Measurements from ENCODE around the gene KRT9.

Gene KRT9

GRCh38 chr17:41530062-41531048 is 41.5 kb downstream of the KRT9 start:
- TF ChIP-seq, protein P1, sequence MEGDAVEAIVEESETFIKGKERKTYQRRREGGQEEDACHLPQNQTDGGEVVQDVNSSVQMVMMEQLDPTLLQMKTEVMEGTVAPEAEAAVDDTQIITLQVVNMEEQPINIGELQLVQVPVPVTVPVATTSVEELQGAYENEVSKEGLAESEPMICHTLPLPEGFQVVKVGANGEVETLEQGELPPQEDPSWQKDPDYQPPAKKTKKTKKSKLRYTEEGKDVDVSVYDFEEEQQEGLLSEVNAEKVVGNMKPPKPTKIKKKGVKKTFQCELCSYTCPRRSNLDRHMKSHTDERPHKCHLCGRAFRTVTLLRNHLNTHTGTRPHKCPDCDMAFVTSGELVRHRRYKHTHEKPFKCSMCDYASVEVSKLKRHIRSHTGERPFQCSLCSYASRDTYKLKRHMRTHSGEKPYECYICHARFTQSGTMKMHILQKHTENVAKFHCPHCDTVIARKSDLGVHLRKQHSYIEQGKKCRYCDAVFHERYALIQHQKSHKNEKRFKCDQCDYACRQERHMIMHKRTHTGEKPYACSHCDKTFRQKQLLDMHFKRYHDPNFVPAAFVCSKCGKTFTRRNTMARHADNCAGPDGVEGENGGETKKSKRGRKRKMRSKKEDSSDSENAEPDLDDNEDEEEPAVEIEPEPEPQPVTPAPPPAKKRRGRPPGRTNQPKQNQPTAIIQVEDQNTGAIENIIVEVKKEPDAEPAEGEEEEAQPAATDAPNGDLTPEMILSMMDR (conservative IDR thresholded peaks at IDR 0.05; ENCODE audit: low read depth, low read length), result no peak
- no peak overlapping the region for H3K4me3 ChIP-seq (ENCODE audit: low read depth, low read length)
- peak; percentile 89 for DNase-seq (ENCODE audit: low read depth)

GRCh38 chr17:41529491-41529915 is 42.4 kb downstream of the KRT9 start:
- H3K4me3 ChIP-seq (ENCODE audit: low read depth, low read length), result no peak overlapping the region
- DNase-seq (ENCODE audit: low read depth), result no peak
- TF ChIP-seq, protein P1 (conservative IDR thresholded peaks at IDR 0.05; ENCODE audit: low read depth, low read length), result no peak

DNA sequence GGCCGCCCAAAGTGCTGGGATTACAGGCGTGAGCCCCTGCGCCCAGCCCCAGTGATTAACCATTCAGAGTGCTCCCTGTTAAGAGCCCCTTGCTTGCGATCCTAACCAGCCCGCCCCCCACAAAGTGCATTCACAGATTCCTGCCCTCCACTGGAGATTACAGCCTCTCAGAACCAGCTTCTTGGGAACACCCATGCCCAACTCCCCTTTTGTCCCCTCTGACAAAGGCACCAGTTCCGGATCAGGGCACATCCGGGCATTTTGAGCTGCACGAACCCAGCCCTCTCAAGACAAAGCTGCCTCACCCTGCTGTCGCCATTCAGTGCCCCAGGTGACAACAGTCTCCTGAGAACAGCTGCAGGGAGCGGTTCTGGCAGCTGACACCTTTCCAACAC is 42.9 kb downstream of the KRT9 start:
- TF ChIP-seq, protein P1 (conservative IDR thresholded peaks at IDR 0.05; ENCODE audit: low read depth, low read length), result no peak
- no peak for DNase-seq (ENCODE audit: low read depth)
- H3K4me3 ChIP-seq (ENCODE audit: low read depth, low read length), result no peak overlapping the region

GRCh38 chr17:41527063-41528023 is 44.5 kb downstream of the KRT9 start:
- peak overlapping the region; percentile 60 for H3K4me3 ChIP-seq (ENCODE audit: low read depth, low read length)
- TF ChIP-seq, protein P1 (conservative IDR thresholded peaks at IDR 0.05; ENCODE audit: low read depth, low read length), result no peak
- DNase-seq (ENCODE audit: low read depth), result no peak

DNA sequence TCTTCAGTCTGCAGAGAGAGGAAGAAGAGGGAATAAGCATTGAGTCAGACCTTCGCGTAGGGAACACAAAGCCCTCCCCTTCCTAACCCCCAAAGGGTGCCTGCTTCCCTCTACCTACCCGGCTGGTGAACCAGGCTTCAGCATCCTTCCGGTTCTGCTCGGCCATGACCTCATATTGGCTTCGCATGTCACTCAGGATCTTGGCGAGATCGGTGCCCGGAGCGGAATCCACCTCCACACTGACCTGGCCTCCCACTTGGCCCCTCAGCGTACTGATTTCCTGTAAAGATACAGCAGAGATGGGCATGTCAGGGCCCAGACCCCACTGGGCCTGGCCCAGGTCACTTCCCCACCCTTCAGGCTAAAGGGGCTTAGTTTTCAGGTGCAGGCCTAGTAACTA is 47.6 kb downstream of the KRT9 start:
- no peak overlapping the region for H3K4me3 ChIP-seq (ENCODE audit: low read depth, low read length)
- DNase-seq (ENCODE audit: low read depth), result no peak
- TF ChIP-seq, protein P1 (conservative IDR thresholded peaks at IDR 0.05; ENCODE audit: low read depth, low read length), result no peak

DNA sequence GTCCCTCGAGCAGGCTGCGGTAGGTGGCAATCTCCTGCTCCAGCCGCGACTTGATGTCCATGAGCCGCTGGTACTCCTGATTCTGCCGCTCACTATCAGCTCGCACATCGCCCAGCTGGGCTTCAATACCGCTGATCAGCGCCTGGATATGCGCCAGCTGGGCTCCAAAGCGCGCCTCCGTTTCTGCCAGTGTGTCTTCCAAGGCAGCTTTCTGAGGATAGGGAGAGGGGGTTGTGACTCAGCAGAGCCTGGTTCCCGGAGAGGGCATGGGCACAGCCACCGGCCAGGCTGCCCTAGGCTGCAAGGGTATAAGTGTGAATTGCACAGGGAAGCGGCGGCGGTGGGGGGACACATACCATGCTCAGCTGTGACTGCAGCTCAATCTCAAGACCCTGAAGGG is 48.1 kb downstream of the KRT9 start:
- TF ChIP-seq, protein P1 (conservative IDR thresholded peaks at IDR 0.05; ENCODE audit: low read depth, low read length), result no peak
- H3K4me3 ChIP-seq (ENCODE audit: low read depth, low read length), result no peak overlapping the region
- no peak for DNase-seq (ENCODE audit: low read depth)
